Right kidney (tissue), 1 donor: Measurements from ENCODE around the gene CHAD.
"Not testable (repeated sequence)": the region's sequence is repeated elsewhere in the genome, so short reads cannot be mapped to it uniquely, and the experiment has no call there.

Experiments used
- DNase-seq: peaks from one replicate; pipeline ENCODE4 v3.0.0-alpha.2; 2016

CHAD gene

GRCh38 chr17:50426814-50427787 lies 41.6 kb downstream of the CHAD start:
- peak; percentile 59 for DNase-seq

- DNase-seq: no peak
Measured at GRCh38 chr17:50426472-50426782, 42.3 kb downstream of the CHAD start.

- DNase-seq: peak; percentile 74
Measured at GRCh38 chr17:50425682-50426471, 42.8 kb downstream of the CHAD start, which contains the start of gene ACSF2. Gene ACSF2, plus strand, starts transcription at chr17:50426218. Its CDS starts 44 bp downstream, at chr17:50426262.

GRCh38 chr17:50424996-50425681 lies 43.5 kb downstream of the CHAD start:
- DNase-seq: no peak

GRCh38 chr17:50424246-50424995 lies 44.3 kb downstream of the CHAD start:
- no peak for DNase-seq

GRCh38 chr17:50423553-50424159 lies 45.0 kb downstream of the CHAD start:
- DNase-seq: no peak

GRCh38 chr17:50422738-50423137 lies 45.9 kb downstream of the CHAD start:
- no peak for DNase-seq

GRCh38 chr17:50421308-50422051 lies 47.2 kb downstream of the CHAD start:
- DNase-seq: no peak

- DNase-seq: no peak
Measured at GRCh38 chr17:50420419-50421112, 48.1 kb downstream of the CHAD start.

- not testable (repeated sequence) for DNase-seq
Measured at GRCh38 chr17:50419577-50419976, 49.1 kb downstream of the CHAD start.

- DNase-seq: no peak
Measured at GRCh38 chr17:50414808-50415207, 53.9 kb downstream of the CHAD start.
